AG10803 (cell line): ENCODE data around the gene PITPNC1.
"Not testable (repeated sequence)": the region's sequence is repeated elsewhere in the genome, so short reads cannot be mapped to it uniquely, and the experiment has no call there.

Experiments
- DNase-seq: peaks from one replicate; pipeline ENCODE4 v3.0.0; 2010; ENCODE audit warnings: low read depth
- H3K4me3 ChIP-seq: 2 replicates; pipeline ENCODE4 v1.5.1; 2011; ENCODE audit warnings: mild to moderate bottlenecking, low read length, control low read depth
- CTCF ChIP-seq: conservative IDR thresholded peaks from 2 replicates; pipeline ENCODE4 v1.5.1; 2011; ENCODE audit warnings: mild to moderate bottlenecking, low read length, control low read depth, inconsistent platforms

PITPNC1 gene

GRCh38 chr17:67401598-67402504, 24.8 kb downstream of the PITPNC1 start:
- no peak for TF ChIP-seq CTCF
- no peak for DNase-seq
- no peak overlapping the region for H3K4me3 ChIP-seq

GRCh38 chr17:67403065-67403464, 26.0 kb downstream of the PITPNC1 start:
- no peak for TF ChIP-seq CTCF
- no peak for DNase-seq
- H3K4me3 ChIP-seq = no peak overlapping the region

GRCh38 chr17:67403483-67403882, 26.4 kb downstream of the PITPNC1 start:
- no peak for TF ChIP-seq CTCF
- no peak overlapping the region for H3K4me3 ChIP-seq
- DNase-seq = no peak

- not testable (repeated sequence) for DNase-seq, H3K4me3 ChIP-seq
These were observed 31.4 kb downstream of the PITPNC1 start for GRCh38 chr17:67408455-67408830.

- H3K4me3 ChIP-seq = no peak overlapping the region
- no peak for DNase-seq
- TF ChIP-seq CTCF = no peak
These were observed 34.3 kb downstream of the PITPNC1 start for GRCh38 chr17:67411397-67411796.

GRCh38 chr17:67412032-67412431, 35.0 kb downstream of the PITPNC1 start:
- no peak for TF ChIP-seq CTCF
- H3K4me3 ChIP-seq = no peak overlapping the region
- DNase-seq = no peak

- H3K4me3 ChIP-seq = no peak overlapping the region
- DNase-seq = no peak
- TF ChIP-seq CTCF = no peak
These were observed 35.9 kb downstream of the PITPNC1 start for GRCh38 chr17:67412941-67413340.
